Fibroblast of skin of left quadriceps (primary cell): ENCODE measurements around the gene ASZ1.

Experiments
- DNase-seq, 2 experiments: peaks; one replicate each; pipeline ENCODE4 v3.0.0-alpha.2; 2013; ENCODE audit warnings: low read depth in 2 of 2

The ASZ1 gene

GRCh38 chr7:117338020-117338419 is 89.3 kb downstream of the ASZ1 start:
- peak; percentile 25 to 29 for DNase-seq

- DNase-seq, result no peak
Measured at GRCh38 chr7:117333168-117333567, 94.1 kb downstream of the ASZ1 start.

- DNase-seq, result no peak
Measured at GRCh38 chr7:117332031-117332430, 95.3 kb downstream of the ASZ1 start.

- no peak for DNase-seq
Measured at GRCh38 chr7:117325836-117326235, 101.5 kb downstream of the ASZ1 start.

- no peak for DNase-seq
Measured at GRCh38 chr7:117324960-117325359, 102.3 kb downstream of the ASZ1 start.

GRCh38 chr7:117323851-117324711 is 103.2 kb downstream of the ASZ1 start:
- peak in 1 of 2 experiments; percentile 25 for DNase-seq

GRCh38 chr7:117323305-117323850 is 103.9 kb downstream of the ASZ1 start:
- DNase-seq, result no peak

GRCh38 chr7:117322741-117323304 is 104.5 kb downstream of the ASZ1 start, which contains the start of gene WNT2:
TSS of gene WNT2 (minus strand) at chr7:117323058. CDS start at chr7:117322989, 69 bp downstream.
- DNase-seq, result no peak

GRCh38 chr7:117320523-117320922 is 106.8 kb downstream of the ASZ1 start:
- DNase-seq, result no peak

- no peak for DNase-seq
Measured at GRCh38 chr7:117319181-117319580, 108.1 kb downstream of the ASZ1 start.

- DNase-seq, result no peak
Measured at GRCh38 chr7:117313582-117313981, 113.7 kb downstream of the ASZ1 start.
